Endothelial cell of umbilical vein (primary cell): ENCODE data around the gene DNAJC25. TPM values are rescaled to one million over a fixed set of nuclear protein-coding genes. Genes with fewer than 3 reads are reported as not detected.

Source experiments
- BruUV-seq: library from RNA; stranded (reverse); fragments of 400-500 nt; replicated peaks from 2 replicates; lab custom pipeline; 2021; lab: Mats Ljungman, UMichigan
- CTCF ChIA-PET: fragments of 300-600, 350-600 bp; sonication (Branson Sonifier 250); formaldehyde crosslinking; loops from one replicate; lab custom pipeline; 2021; ENCODE audit warnings: antibody characterized with exemption, inconsistent platforms; lab: Charles Lee
- POLR2A ChIA-PET: fragments of 300-600, 350-600 bp; sonication (Branson Sonifier 250); formaldehyde crosslinking; loops from one replicate; lab custom pipeline; 2021; ENCODE audit warnings: antibody characterized with exemption, inconsistent platforms; lab: Charles Lee
- DNase-seq: peaks from one replicate; pipeline ENCODE4 v3.0.0-alpha.2; 2011; ENCODE audit warnings: low read depth, low spot score
- FAIRE-seq: peaks from 2 replicates; lab custom pipeline; 2011; peaks lifted over from hg19 to GRCh38; lab: Jason Lieb, UNC
- H2AFZ ChIP-seq: 2 replicates; pipeline ENCODE4 v1.6.0; 2012; ENCODE audit warnings: low read depth, low read length, control low read depth, inconsistent platforms
- H3K27ac ChIP-seq: 2 replicates; pipeline ENCODE4 v1.5.1; 2011; ENCODE audit warnings: low read depth, mild to moderate bottlenecking, control low read depth, low read length, moderate library complexity; ENCODE audit not compliant: insufficient read depth
- H3K27me3 ChIP-seq, 2 experiments: 2 replicates each; pipeline versions ENCODE4 v1.6.0 to v1.6.1; 2011; ENCODE audit warnings: low read length in 2 of 2, mixed read lengths in 1 of 2; ENCODE audit not compliant: control insufficient read depth in 2 of 2, insufficient read depth in 2 of 2
- H3K36me3 ChIP-seq, 2 experiments: 2 replicates in 1 of 2; 3 replicates in 1 of 2; pipeline ENCODE4 v1.5.1; 2011; ENCODE audit warnings: low read length in 2 of 2, mild to moderate bottlenecking in 1 of 2, moderate library complexity in 1 of 2; ENCODE audit not compliant: control insufficient read depth in 2 of 2, insufficient read depth in 2 of 2; ENCODE audit errors: extremely low read depth in 1 of 2
- H3K4me1 ChIP-seq: 3 replicates; pipeline ENCODE4 v1.5.1; 2011; ENCODE audit warnings: mild to moderate bottlenecking, low read length; ENCODE audit not compliant: control insufficient read depth, insufficient read depth; ENCODE audit errors: extremely low read depth
- H3K4me2 ChIP-seq: 2 replicates; pipeline ENCODE4 v1.6.1; 2011; ENCODE audit warnings: low read length, control low read depth, mixed read lengths; ENCODE audit not compliant: insufficient read depth
- H3K4me3 ChIP-seq, 3 experiments: fragments of 200-600 bp in 1 of 3; sonication (generic), shearing (Covaris generic) in 1 of 3; replicated peaks in 1 of 3; 2 replicates each; pipeline ENCODE4 v1.5.1; 2011 to 2016; ENCODE audit warnings: control low read depth in 3 of 3, low read length in 3 of 3, mild to moderate bottlenecking in 2 of 3, inconsistent platforms in 1 of 3, low read depth in 1 of 3, moderate library complexity in 1 of 3; ENCODE audit not compliant: insufficient read depth in 1 of 3
- H3K79me2 ChIP-seq: 2 replicates; pipeline ENCODE4 v1.6.0; 2012; ENCODE audit warnings: low read length, inconsistent platforms; ENCODE audit not compliant: control insufficient read depth, insufficient read depth
- H3K9ac ChIP-seq: replicated peaks from 2 replicates; pipeline ENCODE3; 2011; ENCODE audit warnings: low read length, control low read depth; ENCODE audit not compliant: insufficient read depth; ENCODE audit errors: extremely low read depth
- H3K9me1 ChIP-seq: replicated peaks from 3 replicates; pipeline ENCODE4 v1.6.0; 2011; ENCODE audit warnings: mild to moderate bottlenecking, low read length; ENCODE audit not compliant: control insufficient read depth, insufficient read depth; ENCODE audit errors: extremely low read depth
- H3K9me3 ChIP-seq: replicated peaks from 2 replicates; pipeline ENCODE4 v1.5.1; 2012; ENCODE audit warnings: low read length, inconsistent platforms; ENCODE audit not compliant: control insufficient read depth, insufficient read depth
- H4K20me1 ChIP-seq: replicated peaks from 2 replicates; pipeline ENCODE3; 2011; ENCODE audit warnings: mild to moderate bottlenecking, low read length; ENCODE audit not compliant: control insufficient read depth, insufficient read depth; ENCODE audit errors: extremely low read depth
- FOS ChIP-seq: IDR thresholded peaks from 2 replicates; pipeline ENCODE4 v1.6.1; 2011; ENCODE audit warnings: mild to moderate bottlenecking, low read length, moderate library complexity, borderline replicate concordance; ENCODE audit not compliant: insufficient read depth
- GATA2 ChIP-seq: IDR thresholded peaks from 2 replicates; pipeline ENCODE4 v1.7.0; 2011; ENCODE audit warnings: low read depth, mild to moderate bottlenecking, moderate library complexity, mixed read lengths, low read length; ENCODE audit not compliant: insufficient read length, insufficient read depth
- MAX ChIP-seq: IDR thresholded peaks from 2 replicates; pipeline ENCODE4 v1.6.1; 2011; ENCODE audit not compliant: insufficient read depth, insufficient read length
- MYC ChIP-seq: IDR thresholded peaks from one replicate; pipeline ENCODE4 v1.6.1; 2011; ENCODE audit warnings: mild to moderate bottlenecking, low read depth, low read length
- POLR2A ChIP-seq: IDR thresholded peaks from 2 replicates; pipeline ENCODE4 v1.6.1; 2012; ENCODE audit warnings: low read depth, mild to moderate bottlenecking, control low read depth, low read length
- dilution Hi-C: fragments of 300-500 bp; cut with MboI; formaldehyde crosslinking; loops from one replicate; pipeline ENCODE4 v1.15.0; 2019; ENCODE audit warnings: low sequenced_read_pairs; ENCODE audit not compliant: extremely low pct_ligation_motif_present
- intact Hi-C: fragments of 100-400 bp; cut with micrococcal nuclease; formaldehyde crosslinking; loops from one replicate; pipeline ENCODE4 v1.10.0; 2022
- polyA plus RNA-seq, 4 experiments: library from polyadenylated mRNA; depleted of rRNA in 3 of 4; stranded (reverse) in 3 of 4; unstranded in 1 of 4; fragments of >200 nt; gene quantifications; 2 replicates each; pipeline versions ENCODE4 v1.2.1 to v1.2.3, GENCODE V29; 2011 to 2012; ENCODE audit warnings: missing spikeins in 1 of 4
- total RNA-seq: library from RNA; stranded (reverse); gene quantifications from 2 replicates; pipeline ENCODE4 v1.2.3, GENCODE V29; 2021

Gene DNAJC25
- total and polyA plus RNA-seq, 2 donors (not counting 3 experiments of a cell fraction or from before 2014, with no cell fraction given) = 1.7 to 5.5 TPM

GRCh38 chr9:111637421-111637950, 6.4 kb downstream of the DNAJC25 start:
- dilution Hi-C loops = no loop called here
- FAIRE-seq = no peak
- peaks cover 8% of the 10 kb centered on the region for H4K20me1 ChIP-seq

GRCh38 chr9:111644195-111644772, 13.2 kb downstream of the DNAJC25 start:
- no peaks in the 10 kb centered on the region for H3K27me3 ChIP-seq
- peaks cover 7% of the 10 kb centered on the region for H4K20me1 ChIP-seq
- BruUV-seq = no TSS peak
- dilution Hi-C loops = no loop called here
- H3K4me1 ChIP-seq = peaks cover 9% of the 10 kb centered on the region
- no peak overlapping the region for H2AFZ ChIP-seq
- no peak overlapping the region for H3K27ac ChIP-seq
- peaks cover 4% of the 10 kb centered on the region for H3K79me2 ChIP-seq
- no peak overlapping the region for H3K4me3 ChIP-seq
- POLR2A ChIA-PET = interaction anchor here (0.7 to 1.3 kb wide), 2 partner anchors 13 to 80 kb away, joined by 3 to 5 read pairs; partner anchors contain the start of gene DNAJC25
- FAIRE-seq (no peak), DNase-seq (no peak)
- CTCF ChIA-PET = no interaction called here
- no peaks in the 10 kb centered on the region for H3K9me3 ChIP-seq
- H3K36me3 ChIP-seq = peaks cover 1 to 3% of the 10 kb centered on the region in 2 experiments
- H3K9ac ChIP-seq = no peak overlapping the region
- TF ChIP-seq POLR2A (no peak), GATA2 (no peak), MYC (no peak), FOS (no peak), MAX (no peak)
- intact Hi-C loops = no loop called here
- no peak overlapping the region for H3K4me2 ChIP-seq
- no peaks in the 10 kb centered on the region for H3K9me1 ChIP-seq

More at GRCh38 chr9:111637421-111637950, 6.4 kb downstream of the DNAJC25 start:
- Histone ChIP-seq H3K79me2 (peaks cover 64% of the 10 kb centered on the region), H3K36me3 (no peaks in the 10 kb centered on the region), H3K9me1 (no peaks in the 10 kb centered on the region), H3K4me2 (no peak overlapping the region), H3K27ac (no peak overlapping the region), H3K9me3 (no peaks in the 10 kb centered on the region), H2AFZ (no peak overlapping the region), H3K4me3 (no peak overlapping the region), H3K4me1 (peaks cover 15% of the 10 kb centered on the region), H3K9ac (no peak overlapping the region), H3K27me3 (no peaks in the 10 kb centered on the region)
- BruUV-seq = no TSS peak
- ChIA-PET POLR2A (no interaction called here), CTCF (no interaction called here)
- intact Hi-C loops = no loop called here
- DNase-seq = no peak
- no peak for TF ChIP-seq FOS
